H9 (cell line): Measurements from ENCODE around the gene PRRT2. TPM values are rescaled to one million over a fixed set of nuclear protein-coding genes. Genes with fewer than 3 reads are reported as not detected.

Source experiments
- DNase-seq: peaks from one replicate; pipeline ENCODE4 v3.0.0-alpha.2; 2017
- H2AFZ ChIP-seq: one replicate; pipeline ENCODE4 v1.6.1; 2013; ENCODE audit warnings: mild to moderate bottlenecking, low read length, control low read depth, moderate library complexity
- H2AK5ac ChIP-seq: 2 replicates; pipeline ENCODE4 v1.6.1; 2013; ENCODE audit warnings: low read length, control low read depth, mixed read lengths; ENCODE audit not compliant: insufficient read length
- H2BK120ac ChIP-seq: one replicate; pipeline ENCODE4 v1.6.1; 2013; ENCODE audit warnings: low read depth, mild to moderate bottlenecking, low read length, control low read depth, inconsistent platforms; ENCODE audit not compliant: poor library complexity, severe bottlenecking
- H2BK12ac ChIP-seq: 2 replicates; pipeline ENCODE4 v1.6.1; 2013; ENCODE audit warnings: low read length, control low read depth, mixed read lengths, low read depth; ENCODE audit not compliant: insufficient read length
- H2BK15ac ChIP-seq: 2 replicates; pipeline ENCODE4 v1.6.1; 2013; ENCODE audit warnings: low read depth, low read length, control low read depth
- H2BK20ac ChIP-seq: one replicate; pipeline ENCODE4 v1.6.1; 2013; ENCODE audit warnings: low read depth, mild to moderate bottlenecking, low read length, control low read depth, inconsistent platforms; ENCODE audit not compliant: poor library complexity, severe bottlenecking
- H2BK5ac ChIP-seq: 2 replicates; pipeline ENCODE4 v1.6.1; 2013; ENCODE audit warnings: low read length, control low read depth, mixed read lengths; ENCODE audit not compliant: insufficient read length
- H3K14ac ChIP-seq: 2 replicates; pipeline ENCODE4 v1.6.1; 2013; ENCODE audit warnings: low read length, control low read depth; ENCODE audit not compliant: insufficient read depth
- H3K18ac ChIP-seq: 2 replicates; pipeline ENCODE4 v1.6.1; 2013; ENCODE audit warnings: low read depth, mild to moderate bottlenecking, mixed read lengths, low read length, control low read depth; ENCODE audit not compliant: insufficient read length
- H3K23ac ChIP-seq: 2 replicates; pipeline ENCODE4 v1.6.1; 2013; ENCODE audit warnings: low read length, control low read depth, mixed read lengths, low read depth; ENCODE audit not compliant: insufficient read length
- H3K23me2 ChIP-seq: 2 replicates; pipeline ENCODE4 v1.6.1; 2013; ENCODE audit warnings: low read depth, mild to moderate bottlenecking, mixed read lengths, low read length, control low read depth; ENCODE audit not compliant: insufficient read length, poor library complexity, severe bottlenecking
- H3K27ac ChIP-seq: 2 replicates; pipeline ENCODE4 v1.5.1; 2013; ENCODE audit warnings: low read length, control low read depth, mixed read lengths, low read depth; ENCODE audit not compliant: insufficient read length
- H3K27me3 ChIP-seq: 2 replicates; pipeline ENCODE4 v1.6.1; 2013; ENCODE audit warnings: low read length, control low read depth, inconsistent platforms; ENCODE audit not compliant: insufficient read depth
- H3K4ac ChIP-seq: 2 replicates; pipeline ENCODE4 v1.6.1; 2013; ENCODE audit warnings: low read depth, mild to moderate bottlenecking, control low read depth, inconsistent platforms, low read length, moderate library complexity
- H3K4me1 ChIP-seq: 2 replicates; pipeline ENCODE4 v1.6.1; 2013; ENCODE audit warnings: low read length, control low read depth, inconsistent platforms; ENCODE audit not compliant: insufficient read depth
- H3K4me2 ChIP-seq: 2 replicates; pipeline ENCODE4 v1.6.1; 2013; ENCODE audit warnings: low read length, control low read depth, mixed read lengths; ENCODE audit not compliant: insufficient read length, insufficient read depth
- H3K56ac ChIP-seq: 2 replicates; pipeline ENCODE4 v1.6.1; 2013; ENCODE audit warnings: low read depth, mild to moderate bottlenecking, mixed read lengths, low read length, control low read depth; ENCODE audit not compliant: insufficient read length
- H3K79me1 ChIP-seq: 2 replicates; pipeline ENCODE4 v1.6.1; 2013; ENCODE audit warnings: low read depth, mild to moderate bottlenecking, moderate library complexity, low read length, control low read depth, inconsistent platforms; ENCODE audit not compliant: insufficient read depth, poor library complexity, severe bottlenecking
- H3K79me2 ChIP-seq: 2 replicates; pipeline ENCODE4 v1.6.1; 2013; ENCODE audit warnings: low read length, control low read depth, inconsistent platforms; ENCODE audit not compliant: insufficient read depth
- H3K9ac ChIP-seq: 2 replicates; pipeline ENCODE4 v1.6.1; 2013; ENCODE audit warnings: low read length, control low read depth, mixed read lengths; ENCODE audit not compliant: insufficient read length; ENCODE audit errors: extremely low read depth
- H3K9me3 ChIP-seq: one replicate; pipeline ENCODE4 v1.6.1; 2013; ENCODE audit warnings: low read depth, low read length, inconsistent platforms; ENCODE audit not compliant: control insufficient read depth
- H3T11ph ChIP-seq: one replicate; pipeline ENCODE4 v1.6.1; 2013; ENCODE audit warnings: mild to moderate bottlenecking, low read length, control low read depth, inconsistent platforms
- H4K20me1 ChIP-seq: one replicate; pipeline ENCODE4 v1.6.1; 2013; ENCODE audit not compliant: control insufficient read depth, insufficient read length, insufficient read depth
- H4K5ac ChIP-seq: 2 replicates; pipeline ENCODE4 v1.6.1; 2013; ENCODE audit warnings: low read depth, mild to moderate bottlenecking, mixed read lengths, low read length, control low read depth; ENCODE audit not compliant: insufficient read length
- H4K8ac ChIP-seq: replicated peaks from 2 replicates; pipeline ENCODE4 v1.6.1; 2013; ENCODE audit warnings: low read length, control low read depth, mixed read lengths, low read depth; ENCODE audit not compliant: insufficient read length
- H4K91ac ChIP-seq: 2 replicates; pipeline ENCODE4 v1.6.1; 2013; ENCODE audit warnings: low read depth, mild to moderate bottlenecking, moderate library complexity, mixed read lengths, low read length, control low read depth; ENCODE audit not compliant: insufficient read length
- H3K27ac Mint-ChIP-seq, 3 experiments: 2 replicates in 2 of 3; 3 replicates in 1 of 3; pipeline ENCODE4 v1.8.0; 2020 to 2021; ENCODE audit warnings: mixed read lengths in 3 of 3, mild to moderate bottlenecking in 1 of 3, moderate library complexity in 1 of 3
- H3K27me3 Mint-ChIP-seq: 2 replicates; pipeline ENCODE4 v1.8.0; 2021; ENCODE audit warnings: low read depth, mild to moderate bottlenecking, moderate library complexity, mixed read lengths
- H3K36me3 Mint-ChIP-seq, 3 experiments: 2 replicates in 2 of 3; 3 replicates in 1 of 3; pipeline ENCODE4 v1.8.0; 2020 to 2021; ENCODE audit warnings: low read depth in 3 of 3, mixed read lengths in 3 of 3; ENCODE audit not compliant: insufficient read depth in 1 of 3
- H3K4me1 Mint-ChIP-seq, 2 experiments: 2 replicates each; pipeline ENCODE4 v1.8.0; 2020; ENCODE audit warnings: mixed read lengths in 2 of 2
- H3K4me3 Mint-ChIP-seq, 2 experiments: 2 replicates in 1 of 2; 3 replicates in 1 of 2; pipeline ENCODE4 v1.8.0; 2020 to 2021; ENCODE audit warnings: mild to moderate bottlenecking in 2 of 2, mixed read lengths in 2 of 2, moderate library complexity in 1 of 2
- H3K9me3 Mint-ChIP-seq, 2 experiments: 2 replicates in 1 of 2; 3 replicates in 1 of 2; pipeline ENCODE4 v1.8.0; 2020; ENCODE audit warnings: mild to moderate bottlenecking in 2 of 2, mixed read lengths in 2 of 2, moderate library complexity in 1 of 2
- WGBS: extraction: QIAGEN DNeasy Blood & Tissue Kit; methylation state at CpG from one replicate; pipeline ENCODE4 v1.1.7; 2013; ENCODE audit warnings: missing lambda C conversion rate, low lambda C conversion rate, mixed read lengths; ENCODE audit not compliant: insufficient read length; ENCODE audit errors: extremely low coverage; 5-methylcytosine and 5-hydroxymethylcytosine counted together
- total RNA-seq: library from RNA; stranded (reverse); gene quantifications from 2 replicates; pipeline ENCODE4 v1.2.1, GENCODE V29; 2021
- TF ChIP-seq, protein P1 (sequence below): fragments of 200-600 bp; sonication (generic); conservative IDR thresholded peaks from 3 replicates; pipeline ENCODE4 v1.8.0; 2021; ENCODE audit warnings: antibody characterized with exemption, mild to moderate bottlenecking

PRRT2 gene
- total RNA-seq, 1 experiment from 2014 or later, result 14.6 TPM

DNA sequence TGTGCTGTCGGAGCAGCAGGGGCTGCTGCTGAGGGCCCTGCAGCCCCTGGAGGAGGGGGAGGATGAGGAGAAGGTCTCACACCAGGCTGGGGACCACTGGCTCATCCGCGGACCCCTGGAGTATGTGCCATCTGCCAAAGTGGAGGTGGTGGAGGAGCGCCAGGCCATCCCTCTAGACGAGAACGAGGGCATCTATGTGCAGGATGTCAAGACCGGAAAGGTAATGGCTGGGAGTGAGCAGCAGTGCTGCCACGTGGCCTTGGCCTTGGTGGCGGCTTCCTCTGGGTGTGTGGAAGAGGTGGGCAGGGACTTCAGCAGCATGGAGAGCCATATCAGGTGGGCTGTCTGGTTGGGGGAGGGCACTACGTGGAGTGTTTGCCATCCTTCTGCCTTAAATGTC, 28.2 kb downstream of the PRRT2 start:
- H2BK12ac ChIP-seq, result no peak overlapping the region
- H3K9me3 ChIP-seq, result no peaks in the 10 kb centered on the region
- H3T11ph ChIP-seq, result no peak overlapping the region
- Mint-ChIP-seq H3K4me3 (peak overlapping the region in 1 of 2 experiments; percentile 54; a peak in 1 of 5 replicates), H3K36me3 (no peaks in the 10 kb centered on the region), H3K9me3 (no peaks in the 10 kb centered on the region), H3K27me3 (no peaks in the 10 kb centered on the region), H3K4me1 (no peaks in the 10 kb centered on the region), H3K27ac (no peak overlapping the region; a peak in 1 of 7 replicates)
- H3K4me2 ChIP-seq, result no peak overlapping the region
- TF ChIP-seq, protein P1, sequence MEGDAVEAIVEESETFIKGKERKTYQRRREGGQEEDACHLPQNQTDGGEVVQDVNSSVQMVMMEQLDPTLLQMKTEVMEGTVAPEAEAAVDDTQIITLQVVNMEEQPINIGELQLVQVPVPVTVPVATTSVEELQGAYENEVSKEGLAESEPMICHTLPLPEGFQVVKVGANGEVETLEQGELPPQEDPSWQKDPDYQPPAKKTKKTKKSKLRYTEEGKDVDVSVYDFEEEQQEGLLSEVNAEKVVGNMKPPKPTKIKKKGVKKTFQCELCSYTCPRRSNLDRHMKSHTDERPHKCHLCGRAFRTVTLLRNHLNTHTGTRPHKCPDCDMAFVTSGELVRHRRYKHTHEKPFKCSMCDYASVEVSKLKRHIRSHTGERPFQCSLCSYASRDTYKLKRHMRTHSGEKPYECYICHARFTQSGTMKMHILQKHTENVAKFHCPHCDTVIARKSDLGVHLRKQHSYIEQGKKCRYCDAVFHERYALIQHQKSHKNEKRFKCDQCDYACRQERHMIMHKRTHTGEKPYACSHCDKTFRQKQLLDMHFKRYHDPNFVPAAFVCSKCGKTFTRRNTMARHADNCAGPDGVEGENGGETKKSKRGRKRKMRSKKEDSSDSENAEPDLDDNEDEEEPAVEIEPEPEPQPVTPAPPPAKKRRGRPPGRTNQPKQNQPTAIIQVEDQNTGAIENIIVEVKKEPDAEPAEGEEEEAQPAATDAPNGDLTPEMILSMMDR, result no peak
- WGBS, result no CpG with 5 or more reads among the region's 10 CpGs
- H4K5ac ChIP-seq, result no peak overlapping the region
- no peak overlapping the region for H2AFZ ChIP-seq
- no peaks in the 10 kb centered on the region for H3K79me1 ChIP-seq
- H4K20me1 ChIP-seq, result no peaks in the 10 kb centered on the region
- H3K23ac ChIP-seq, result no peak overlapping the region
- no peak overlapping the region for H3K18ac ChIP-seq
- no peak overlapping the region for H2BK20ac ChIP-seq
- no peak overlapping the region for H4K91ac ChIP-seq
- no peak overlapping the region for H3K56ac ChIP-seq
- no peak overlapping the region for H2BK120ac ChIP-seq
- no peak overlapping the region for H3K14ac ChIP-seq
- H3K23me2 ChIP-seq, result no peaks in the 10 kb centered on the region
- H2AK5ac ChIP-seq, result no peak overlapping the region
- no peaks in the 10 kb centered on the region for H3K4me1 ChIP-seq
- H2BK5ac ChIP-seq, result no peak overlapping the region
- no peak overlapping the region for H3K9ac ChIP-seq
- H2BK15ac ChIP-seq, result no peak overlapping the region
- no peak overlapping the region for H3K4ac ChIP-seq
- H3K27ac ChIP-seq, result no peak overlapping the region
- DNase-seq, result no peak
- no peaks in the 10 kb centered on the region for H3K79me2 ChIP-seq
- no peaks in the 10 kb centered on the region for H3K27me3 ChIP-seq
- no peak overlapping the region for H4K8ac ChIP-seq
